B cell (primary cell): Measurements from ENCODE around the gene PLEKHH1. TPM values are rescaled to one million over a fixed set of nuclear protein-coding genes. Genes with fewer than 3 reads are reported as not detected.

Experiments used
- ATAC-seq: fragments of 200-7000 bp; cut with Tn5 transposase; one replicate; pipeline ENCODE4 v1.10.0; 2021; ENCODE audit warnings: low read depth, mild to moderate bottlenecking, moderate number of reproducible peaks, moderate library complexity
- CTCF ChIA-PET: fragments of 350-600 bp; sonication (Branson Sonifier 250); formaldehyde crosslinking; loops from one replicate; lab custom pipeline; 2021; ENCODE audit warnings: antibody characterized with exemption, inconsistent platforms; lab: Charles Lee
- POLR2A ChIA-PET: fragments of 350-600 bp; sonication (Branson Sonifier 250); formaldehyde crosslinking; loops from one replicate; lab custom pipeline; 2021; ENCODE audit warnings: antibody characterized with exemption; lab: Charles Lee
- DNase-seq: peaks from one replicate; pipeline ENCODE4 v3.0.0; 2013
- H2AFZ ChIP-seq: 2 replicates; pipeline ENCODE4 v1.6.1; 2012; ENCODE audit warnings: mild to moderate bottlenecking, low read depth, low read length; ENCODE audit not compliant: insufficient read depth, poor library complexity, severe bottlenecking
- H3K27ac ChIP-seq, 2 donors: 1 replicate in 1 of 2; 2 replicates in 1 of 2; pipeline ENCODE4 v1.5.1; 2012 to 2013; ENCODE audit warnings: low read length in 2 of 2, mild to moderate bottlenecking in 2 of 2, moderate library complexity in 1 of 2
- H3K27me3 ChIP-seq, 4 experiments: fragments of 200-600 bp in 1 of 4; sonication (generic) in 1 of 4; replicated peaks in 1 of 4; 1 replicate in 2 of 4; 2 replicates in 2 of 4; pipeline versions ENCODE4 v1.6.1 to v1.7.0; 2013 to 2016; ENCODE audit warnings: low read length in 3 of 4, mild to moderate bottlenecking in 2 of 4, mixed read lengths in 1 of 4, moderate library complexity in 1 of 4; ENCODE audit not compliant: insufficient read depth in 4 of 4, control insufficient read depth in 3 of 4; ENCODE audit errors: control extremely low read depth in 1 of 4
- H3K36me3 ChIP-seq, 2 experiments: replicated peaks in 1 of 2; 1 replicate in 1 of 2; 2 replicates in 1 of 2; pipeline versions ENCODE4 v1.6.1 to v1.7.1; 2013; ENCODE audit warnings: low read length in 1 of 2; ENCODE audit not compliant: insufficient read depth in 2 of 2, control insufficient read depth in 1 of 2; ENCODE audit errors: control extremely low read depth in 1 of 2, extremely low read depth in 1 of 2
- H3K4me1 ChIP-seq, 2 donors: fragments of 200-600 bp in 1 of 2; sonication (generic) in 1 of 2; 1 replicate in 1 of 2; 2 replicates in 1 of 2; pipeline versions ENCODE4 v1.5.1 to v1.6.1; 2013 to 2017; ENCODE audit warnings: low read length in 2 of 2; ENCODE audit not compliant: control insufficient read depth in 2 of 2, insufficient read depth in 2 of 2
- H3K4me2 ChIP-seq: replicated peaks from 2 replicates; pipeline ENCODE3; 2012; ENCODE audit warnings: mild to moderate bottlenecking, low read depth, low read length; ENCODE audit not compliant: poor library complexity, severe bottlenecking
- H3K4me3 ChIP-seq, 5 experiments: fragments of 200-600 bp in 1 of 5; sonication (generic) in 1 of 5; 1 replicate in 3 of 5; 2 replicates in 2 of 5; pipeline versions ENCODE4 v1.5.1 to v1.7.0; 2011 to 2016; ENCODE audit warnings: low read length in 4 of 5, mild to moderate bottlenecking in 4 of 5, low read depth in 2 of 5, control low read depth in 1 of 5, moderate library complexity in 1 of 5; ENCODE audit not compliant: insufficient read depth in 1 of 5; ENCODE audit errors: control extremely low read depth in 1 of 5, extremely low read depth in 1 of 5
- H3K79me2 ChIP-seq: fragments of 200-600 bp; sonication (generic); one replicate; pipeline ENCODE4 v1.6.0; 2016; ENCODE audit warnings: low read length; ENCODE audit not compliant: control insufficient read depth, insufficient read depth
- H3K9ac ChIP-seq: fragments of 200-600 bp; sonication (generic); 2 replicates; pipeline ENCODE4 v1.6.1; 2017; ENCODE audit warnings: mild to moderate bottlenecking, low read length, moderate library complexity
- H3K9me3 ChIP-seq, 3 donors: one replicate each; pipeline versions ENCODE4 v1.6.1 to v1.7.1; 2013; ENCODE audit warnings: low read length in 2 of 3; ENCODE audit not compliant: control insufficient read depth in 2 of 3, insufficient read depth in 1 of 3; ENCODE audit errors: control extremely low read depth in 1 of 3
- H4K20me1 ChIP-seq: 2 replicates; pipeline ENCODE4 v1.6.0; 2012; ENCODE audit warnings: mild to moderate bottlenecking, low read length; ENCODE audit not compliant: insufficient read depth, control insufficient read depth, poor library complexity, severe bottlenecking
- H3K27ac Mint-ChIP-seq: one replicate; pipeline ENCODE4 v1.8.0; 2021; ENCODE audit warnings: mixed read lengths
- H3K27me3 Mint-ChIP-seq: one replicate; pipeline ENCODE4 v1.8.0; 2021; ENCODE audit warnings: mixed read lengths
- H3K4me1 Mint-ChIP-seq: one replicate; pipeline ENCODE4 v1.8.0; 2021; ENCODE audit warnings: mixed read lengths
- H3K4me3 Mint-ChIP-seq: one replicate; pipeline ENCODE4 v1.8.0; 2021; ENCODE audit warnings: mixed read lengths
- H3K9me3 Mint-ChIP-seq: one replicate; pipeline ENCODE4 v1.8.0; 2022; ENCODE audit warnings: mixed read lengths; ENCODE audit not compliant: insufficient read depth
- EZH2 ChIP-seq: IDR thresholded peaks from 2 replicates; pipeline ENCODE4 v1.6.1; 2012; ENCODE audit warnings: borderline replicate concordance, low read depth, mild to moderate bottlenecking, moderate library complexity, low read length; ENCODE audit not compliant: insufficient read depth, poor library complexity, severe bottlenecking
- WGBS: methylation state at CpG from one replicate; pipeline ENCODE4 v1.1.5; 2013; ENCODE audit warnings: missing lambda C conversion rate; ENCODE audit not compliant: insufficient coverage; 5-methylcytosine and 5-hydroxymethylcytosine counted together
- intact Hi-C: fragments of 100-400 bp; cut with micrococcal nuclease; formaldehyde crosslinking; loops from one replicate; pipeline ENCODE4 v1.10.0; 2022
- polyA plus RNA-seq: library from polyadenylated mRNA; depleted of rRNA; stranded (reverse); fragments of >200 nt; gene quantifications from 2 replicates; pipeline ENCODE4 v1.2.3, GENCODE V29; 2012
- total RNA-seq, 2 donors: library from RNA; stranded (reverse); fragments of 120-200 nt in 1 of 2; gene quantifications; 1 replicate in 1 of 2; 2 replicates in 1 of 2; pipeline versions ENCODE4 v1.2.3 to v1.2.4, GENCODE V29; 2013 to 2022
- TF ChIP-seq, protein P1 (sequence below): fragments of 200-600 bp; IDR thresholded peaks from one replicate; pipeline ENCODE4 v1.8.0; 2022; ENCODE audit warnings: antibody characterized with exemption, mild to moderate bottlenecking

The PLEKHH1 gene
- total and polyA plus RNA-seq, 2 donors (not counting 1 experiment from before 2014, with no cell fraction given): 0.17 to 0.37 TPM

DNA sequence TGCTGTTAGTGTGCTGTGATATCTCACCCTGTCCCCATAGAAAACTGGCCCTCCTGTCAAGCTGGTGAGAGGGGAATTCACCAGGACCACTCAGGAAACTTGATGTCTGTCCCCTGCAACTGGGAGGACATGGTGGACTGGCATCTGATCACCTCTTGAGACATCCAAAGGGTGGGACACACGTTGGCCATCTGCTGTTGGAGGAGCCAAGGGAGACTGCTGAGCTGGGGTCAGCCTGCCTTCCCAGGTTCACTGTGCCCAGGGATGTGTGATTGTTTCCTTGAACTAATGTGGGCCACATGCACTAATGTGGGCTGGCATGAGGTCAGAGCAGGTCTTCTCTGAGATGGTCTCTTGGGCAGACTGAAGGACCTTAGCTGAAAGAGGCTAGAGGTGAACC lies 27.8 kb upstream of the PLEKHH1 start:
- H2AFZ ChIP-seq: no peak overlapping the region
- Mint-ChIP-seq H3K27ac (no peak overlapping the region), H3K9me3 (no peaks in the 10 kb centered on the region), H3K27me3 (no peaks in the 10 kb centered on the region), H3K4me1 (peaks cover 9% of the 10 kb centered on the region), H3K4me3 (no peak overlapping the region)
- no peaks in the 10 kb centered on the region for H3K79me2 ChIP-seq
- peaks cover 0 to 2% of the 10 kb centered on the region in 2 experiments for H3K36me3 ChIP-seq
- 73% methylated on average over 1 of the region's 1 CpG for WGBS
- H3K9ac ChIP-seq: no peak overlapping the region
- H4K20me1 ChIP-seq: no peaks in the 10 kb centered on the region
- CTCF ChIA-PET: interaction anchor here (1.3 kb wide), 1 partner anchor 78 kb away, joined by 3 read pairs; no protein-coding TSS in a partner anchor
- no peaks in the 10 kb centered on the region for H3K9me3 ChIP-seq
- no peak overlapping the region for H3K4me2 ChIP-seq
- DNase-seq (no peak), ATAC-seq (no peak)
- H3K4me3 ChIP-seq: no peak overlapping the region
- H3K27ac ChIP-seq: no peak overlapping the region
- H3K27me3 ChIP-seq: no peaks in the 10 kb centered on the region
- no peak for TF ChIP-seq EZH2
- TF ChIP-seq, protein P1, sequence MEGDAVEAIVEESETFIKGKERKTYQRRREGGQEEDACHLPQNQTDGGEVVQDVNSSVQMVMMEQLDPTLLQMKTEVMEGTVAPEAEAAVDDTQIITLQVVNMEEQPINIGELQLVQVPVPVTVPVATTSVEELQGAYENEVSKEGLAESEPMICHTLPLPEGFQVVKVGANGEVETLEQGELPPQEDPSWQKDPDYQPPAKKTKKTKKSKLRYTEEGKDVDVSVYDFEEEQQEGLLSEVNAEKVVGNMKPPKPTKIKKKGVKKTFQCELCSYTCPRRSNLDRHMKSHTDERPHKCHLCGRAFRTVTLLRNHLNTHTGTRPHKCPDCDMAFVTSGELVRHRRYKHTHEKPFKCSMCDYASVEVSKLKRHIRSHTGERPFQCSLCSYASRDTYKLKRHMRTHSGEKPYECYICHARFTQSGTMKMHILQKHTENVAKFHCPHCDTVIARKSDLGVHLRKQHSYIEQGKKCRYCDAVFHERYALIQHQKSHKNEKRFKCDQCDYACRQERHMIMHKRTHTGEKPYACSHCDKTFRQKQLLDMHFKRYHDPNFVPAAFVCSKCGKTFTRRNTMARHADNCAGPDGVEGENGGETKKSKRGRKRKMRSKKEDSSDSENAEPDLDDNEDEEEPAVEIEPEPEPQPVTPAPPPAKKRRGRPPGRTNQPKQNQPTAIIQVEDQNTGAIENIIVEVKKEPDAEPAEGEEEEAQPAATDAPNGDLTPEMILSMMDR: no peak
- POLR2A ChIA-PET: no interaction called here
- intact Hi-C loops: no loop called here
- H3K4me1 ChIP-seq: no peaks in the 10 kb centered on the region

DNA sequence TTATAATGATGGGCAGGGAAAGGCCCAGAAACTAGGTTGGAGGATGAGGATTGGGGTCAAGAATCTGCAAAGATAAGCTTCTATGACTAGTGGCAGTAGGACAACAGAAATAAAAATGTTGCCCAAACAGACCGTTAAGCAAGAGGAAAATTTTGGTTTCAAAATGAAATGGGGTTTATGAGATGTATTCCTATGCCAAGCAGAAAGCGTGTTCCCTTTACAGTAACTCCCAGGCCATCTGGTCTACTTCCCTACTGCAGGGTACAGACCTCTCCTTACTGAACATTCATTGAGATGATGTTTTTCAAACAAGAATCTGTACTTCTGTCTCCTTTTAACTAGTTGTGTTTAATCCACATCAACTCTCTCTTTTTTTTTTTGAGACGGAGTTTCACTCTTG lies 24.1 kb upstream of the PLEKHH1 start:
- intact Hi-C loops: no loop called here
- no peak overlapping the region for H3K4me3 Mint-ChIP-seq
- POLR2A ChIA-PET: interaction anchor here (0.7 kb wide), 1 partner anchor 307 kb away, joined by 3 read pairs; no protein-coding TSS in a partner anchor
- Histone ChIP-seq H3K9ac (no peak overlapping the region), H3K27ac (no peak overlapping the region), H4K20me1 (no peaks in the 10 kb centered on the region), H3K4me2 (no peak overlapping the region), H3K36me3 (no peaks in the 10 kb centered on the region), H3K9me3 (no peaks in the 10 kb centered on the region), H3K27me3 (no peaks in the 10 kb centered on the region), H3K4me3 (no peak overlapping the region), H2AFZ (no peak overlapping the region), H3K79me2 (no peaks in the 10 kb centered on the region), H3K4me1 (peaks cover 15 to 16% of the 10 kb centered on the region in 2 donors)
- DNase-seq (no peak), ATAC-seq (no peak)
- CTCF ChIA-PET: interaction anchor here (1.0 to 4.0 kb wide), 5 partner anchors 18 to 82 kb away, joined by 3 to 17 read pairs (median 14); partner anchors contain the start of gene TMEM229B
- TF ChIP-seq, protein P1: no peak
- no peak for TF ChIP-seq EZH2
- H3K4me1 Mint-ChIP-seq: peaks cover 27% of the 10 kb centered on the region
- H3K27me3 Mint-ChIP-seq: no peaks in the 10 kb centered on the region
- H3K9me3 Mint-ChIP-seq: no peaks in the 10 kb centered on the region
- H3K27ac Mint-ChIP-seq: no peak overlapping the region
- 40% methylated on average over 1 of the region's 3 CpGs for WGBS
